GM12878 (cell line): ENCODE results near the gene SCLT1. TPM values are rescaled to one million over a fixed set of nuclear protein-coding genes. Genes with fewer than 3 reads are reported as not detected.

ENCODE experiments used
- ATAC-seq: fragments of 200-7000 bp; cut with Tn5 transposase; 3 replicates; pipeline ENCODE4 v1.9.1; 2020; ENCODE audit warnings: mild to moderate bottlenecking, moderate library complexity
- BruUV-seq: library from RNA; stranded (reverse); fragments of 400-500 nt; replicated peaks from 2 replicates; lab custom pipeline; 2021; lab: Mats Ljungman, UMichigan
- CTCF ChIA-PET: fragments of 300-600 bp; sonication (Branson Sonifier 250); formaldehyde crosslinking; extraction: SDS; loops from one replicate; lab custom pipeline; 2021; ENCODE audit warnings: inconsistent platforms; lab: Yijun Ruan, JAX
- POLR2A ChIA-PET: fragments of 350-600 bp; formaldehyde crosslinking; extraction: SDS; loops from one replicate; lab custom pipeline; 2021; ENCODE audit warnings: inconsistent platforms; lab: Charles Lee
- RAD21 ChIA-PET: fragments of 300-600 bp; sonication (Branson Sonifier 250); formaldehyde crosslinking; loops from one replicate; lab custom pipeline; 2023; ENCODE audit warnings: antibody characterized with exemption; ENCODE audit not compliant: unreplicated experiment; lab: Charles Lee
- SMC1A ChIA-PET: fragments of 300-600 bp; sonication (Branson Sonifier 250); formaldehyde crosslinking; loops from one replicate; lab custom pipeline; 2023; ENCODE audit not compliant: unreplicated experiment, uncharacterized antibody; lab: Charles Lee
- DNase-seq: peaks from one replicate; pipeline ENCODE4 v3.0.0-alpha.2; 2011; ENCODE audit warnings: low read depth, low spot score
- FAIRE-seq: peaks from 3 replicates; lab custom pipeline; 2011; peaks lifted over from hg19 to GRCh38; lab: Jason Lieb, UNC
- H2AFZ ChIP-seq: 2 replicates; pipeline ENCODE4 v1.6.0; 2011; ENCODE audit warnings: low read depth, low read length, control low read depth; ENCODE audit not compliant: control insufficient read depth
- H3K27ac ChIP-seq: 2 replicates; pipeline ENCODE4 v1.5.1; 2011; ENCODE audit warnings: control low read depth; ENCODE audit not compliant: control insufficient read depth, insufficient read depth
- H3K27me3 ChIP-seq, 2 experiments: replicated peaks in 1 of 2; 2 replicates each; pipeline versions ENCODE4 v1.6.0 to v1.6.1; 2011; ENCODE audit warnings: low read length in 1 of 2; ENCODE audit not compliant: control insufficient read depth in 2 of 2, insufficient read depth in 2 of 2
- H3K36me3 ChIP-seq, 2 experiments: 2 replicates each; pipeline ENCODE4 v1.5.1; 2011; ENCODE audit warnings: low read length in 1 of 2; ENCODE audit not compliant: control insufficient read depth in 2 of 2, insufficient read depth in 2 of 2
- H3K4me1 ChIP-seq: 2 replicates; pipeline ENCODE4 v1.6.1; 2011; ENCODE audit warnings: mild to moderate bottlenecking, low read length, moderate library complexity, mixed read lengths; ENCODE audit not compliant: control insufficient read depth, insufficient read depth
- H3K4me2 ChIP-seq: 2 replicates; pipeline ENCODE4 v1.6.0; 2011; ENCODE audit warnings: control low read depth; ENCODE audit not compliant: control insufficient read depth, insufficient read depth
- H3K4me3 ChIP-seq: fragments of 200-600 bp; sonication (generic); 2 replicates; pipeline ENCODE4 v1.5.1; 2016
- H3K79me2 ChIP-seq: 2 replicates; pipeline ENCODE4 v1.6.0; 2011; ENCODE audit warnings: low read length; ENCODE audit not compliant: control insufficient read depth, insufficient read depth
- H3K9ac ChIP-seq: 2 replicates; pipeline ENCODE4 v1.8.0; 2011; ENCODE audit warnings: low read length, control low read depth, mixed read lengths; ENCODE audit not compliant: control insufficient read depth, insufficient read depth
- H3K9me3 ChIP-seq: replicated peaks from 3 replicates; pipeline ENCODE4 v1.5.1; 2011; ENCODE audit warnings: mild to moderate bottlenecking, low read length; ENCODE audit not compliant: control insufficient read depth, insufficient read depth
- H4K20me1 ChIP-seq: 2 replicates; pipeline ENCODE4 v1.6.0; 2011; ENCODE audit not compliant: control insufficient read depth, insufficient read depth
- SMAD5 ChIP-seq: IDR thresholded peaks from 2 replicates; pipeline ENCODE4 v1.6.1; 2016; ENCODE audit warnings: antibody characterized with exemption, low read depth
- ZBED1 ChIP-seq: IDR thresholded peaks from 2 replicates; pipeline ENCODE4 v1.6.1; 2016; ENCODE audit warnings: borderline replicate concordance
- ZNF24 ChIP-seq: fragments of 450-650 bp; IDR thresholded peaks from 2 replicates; pipeline ENCODE4 v1.6.1; 2017; ENCODE audit warnings: antibody characterized with exemption, mild to moderate bottlenecking
- in situ Hi-C: fragments of 300-500 bp; cut with MboI; formaldehyde crosslinking; loops from 9 replicates; pipeline ENCODE4 v1.14.3; 2018; ENCODE audit warnings: mixed read lengths
- intact Hi-C: fragments of 100-400 bp; cut with micrococcal nuclease; formaldehyde crosslinking; loops from one replicate; pipeline ENCODE4 v1.14.2; 2022; ENCODE audit not compliant: unreplicated experiment
- polyA plus RNA-seq, 11 experiments: library from polyadenylated mRNA; depleted of rRNA in 4 of 11; unstranded in 6 of 11; stranded (reverse) in 5 of 11; fragments of >200 nt; fragmentation: Nextera tagmentation in 4 of 11; fragmentation: Illumina TruSeq in 1 of 11; extraction: Ambion mirVana in 4 of 11; extraction: Trizol in 1 of 11; gene quantifications; 1 replicate in 1 of 11; 2 replicates in 10 of 11; pipeline versions ENCODE4 v1.2.1 to v1.2.3, GENCODE V29; 2011 to 2016; ENCODE audit warnings: inconsistent platforms in 2 of 11, missing spikeins in 2 of 11, low read depth in 1 of 11
- total RNA-seq, 4 experiments: library from RNA; depleted of rRNA in 3 of 4; stranded (reverse); fragments of >200 nt in 3 of 4; fragmentation: Illumina TruSeq in 1 of 4; extraction: Trizol in 1 of 4; gene quantifications; 2 replicates each; pipeline versions ENCODE4 v1.2.1 to v1.2.3, GENCODE V29; 2013 to 2021
- TF ChIP-seq, protein P1 (sequence below): fragments of 450-650 bp; IDR thresholded peaks from 2 replicates; pipeline ENCODE4 v1.6.1; 2017; ENCODE audit warnings: mild to moderate bottlenecking, moderate library complexity

Gene SCLT1
- total and polyA plus RNA-seq, 10 of the 15 experiments (the other 5 are each of a cell fraction or from before 2014, with no cell fraction given): 7.8 to 31.4 (median 19.6) TPM

DNA sequence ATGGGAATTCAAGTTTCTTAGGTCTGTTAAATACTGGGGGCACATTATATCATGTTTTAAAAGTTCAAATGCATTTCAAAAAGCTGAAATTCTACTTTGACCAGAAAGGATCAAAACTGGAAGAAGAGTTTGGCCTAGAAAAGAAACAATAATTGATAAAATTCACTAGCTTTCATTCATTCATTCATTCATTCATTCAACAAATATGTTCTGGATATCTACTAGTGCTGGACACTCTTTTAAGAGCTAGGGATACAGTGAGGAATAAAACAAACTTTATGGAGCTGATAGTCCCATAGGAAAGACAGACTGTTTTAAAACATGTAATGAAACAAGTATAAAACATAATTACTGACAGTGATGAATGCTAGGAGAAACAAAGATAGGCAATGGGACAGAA is 177.8 kb downstream of the SCLT1 start:
- CTCF ChIA-PET: interaction anchor here (1.0 to 1.7 kb wide), 4 partner anchors 9 to 96 kb away, joined by 3 to 6 read pairs (median 4); no protein-coding TSS in a partner anchor

More for the DNA sequence above, 177.8 kb downstream of the SCLT1 start:
- ATAC-seq (no peak), FAIRE-seq (no peak), DNase-seq (no peak)
- H3K4me3 ChIP-seq: no peak overlapping the region
- H3K9me3 ChIP-seq: no peaks in the 10 kb centered on the region; the same call in none of the 3 replicates
- H4K20me1 ChIP-seq: no peaks in the 10 kb centered on the region
- intact Hi-C loops: no loop called here
- H2AFZ ChIP-seq: no peak overlapping the region
- H3K4me1 ChIP-seq: peaks cover 35% of the 10 kb centered on the region
- SMC1A ChIA-PET: interaction anchor here (0.9 to 2.7 kb wide), 11 partner anchors 10 to 432 kb away, joined by 3 to 11 read pairs (median 3); partner anchors contain the start of gene C4orf33
- POLR2A ChIA-PET: interaction anchor here (1.3 to 2.3 kb wide), 3 partner anchors 104 to 180 kb away, joined by 3 to 7 read pairs (median 5); partner anchors contain the start of genes C4orf33 and SCLT1
- no TSS peak for BruUV-seq
- H3K27ac ChIP-seq: no peak overlapping the region
- H3K36me3 ChIP-seq: no peaks in the 10 kb centered on the region
- no peaks in the 10 kb centered on the region for H3K79me2 ChIP-seq
- TF ChIP-seq SMAD5 (no peak), ZBED1 (no peak), ZNF24 (peak; percentile 93)
- TF ChIP-seq, protein P1, sequence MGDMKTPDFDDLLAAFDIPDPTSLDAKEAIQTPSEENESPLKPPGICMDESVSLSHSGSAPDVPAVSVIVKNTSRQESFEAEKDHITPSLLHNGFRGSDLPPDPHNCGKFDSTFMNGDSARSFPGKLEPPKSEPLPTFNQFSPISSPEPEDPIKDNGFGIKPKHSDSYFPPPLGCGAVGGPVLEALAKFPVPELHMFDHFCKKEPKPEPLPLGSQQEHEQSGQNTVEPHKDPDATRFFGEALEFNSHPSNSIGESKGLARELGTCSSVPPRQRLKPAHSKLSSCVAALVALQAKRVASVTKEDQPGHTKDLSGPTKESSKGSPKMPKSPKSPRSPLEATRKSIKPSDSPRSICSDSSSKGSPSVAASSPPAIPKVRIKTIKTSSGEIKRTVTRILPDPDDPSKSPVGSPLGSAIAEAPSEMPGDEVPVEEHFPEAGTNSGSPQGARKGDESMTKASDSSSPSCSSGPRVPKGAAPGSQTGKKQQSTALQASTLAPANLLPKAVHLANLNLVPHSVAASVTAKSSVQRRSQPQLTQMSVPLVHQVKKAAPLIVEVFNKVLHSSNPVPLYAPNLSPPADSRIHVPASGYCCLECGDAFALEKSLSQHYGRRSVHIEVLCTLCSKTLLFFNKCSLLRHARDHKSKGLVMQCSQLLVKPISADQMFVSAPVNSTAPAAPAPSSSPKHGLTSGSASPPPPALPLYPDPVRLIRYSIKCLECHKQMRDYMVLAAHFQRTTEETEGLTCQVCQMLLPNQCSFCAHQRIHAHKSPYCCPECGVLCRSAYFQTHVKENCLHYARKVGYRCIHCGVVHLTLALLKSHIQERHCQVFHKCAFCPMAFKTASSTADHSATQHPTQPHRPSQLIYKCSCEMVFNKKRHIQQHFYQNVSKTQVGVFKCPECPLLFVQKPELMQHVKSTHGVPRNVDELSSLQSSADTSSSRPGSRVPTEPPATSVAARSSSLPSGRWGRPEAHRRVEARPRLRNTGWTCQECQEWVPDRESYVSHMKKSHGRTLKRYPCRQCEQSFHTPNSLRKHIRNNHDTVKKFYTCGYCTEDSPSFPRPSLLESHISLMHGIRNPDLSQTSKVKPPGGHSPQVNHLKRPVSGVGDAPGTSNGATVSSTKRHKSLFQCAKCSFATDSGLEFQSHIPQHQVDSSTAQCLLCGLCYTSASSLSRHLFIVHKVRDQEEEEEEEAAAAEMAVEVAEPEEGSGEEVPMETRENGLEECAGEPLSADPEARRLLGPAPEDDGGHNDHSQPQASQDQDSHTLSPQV: no peak
- in situ Hi-C loops: no loop called here
- H3K4me2 ChIP-seq: no peak overlapping the region
- no peak overlapping the region for H3K9ac ChIP-seq
- RAD21 ChIA-PET: interaction anchor here (0.6 to 5.1 kb wide), 3 partner anchors 35 to 362 kb away, joined by 3 to 25 read pairs (median 3); no protein-coding TSS in a partner anchor
- no peaks in the 10 kb centered on the region for H3K27me3 ChIP-seq
